T47D (cell line): ENCODE measurements around the gene NPIPB6.

Experiments used
- DNase-seq, 2 experiments: peaks; one replicate each; pipeline versions ENCODE4 v3.0.0 to v3.0.0-alpha.2; 2011 to 2012; ENCODE audit warnings: low read depth in 1 of 2, low spot score in 1 of 2
- JUND ChIP-seq: IDR thresholded peaks from 2 replicates; pipeline ENCODE4 v1.6.1; 2012; ENCODE audit warnings: low read depth
- in situ Hi-C: cut with HindIII; loops from 2 replicates; pipeline ENCODE4 v1.10.0; 2016; ENCODE audit warnings: low sequenced_read_pairs, low pct_unique_long_range_greater_than_20kb

NPIPB6 gene

GRCh38 chr16:28297784-28298510 is 65.4 kb downstream of the NPIPB6 start:
- no peak for TF ChIP-seq JUND
- in situ Hi-C loops = no loop called here
- DNase-seq = peak in 1 of 2 experiments; percentile 35

- DNase-seq = no peak
- no peak for TF ChIP-seq JUND
- in situ Hi-C loops = no loop called here
Measured at GRCh38 chr16:28297308-28297707, 66.0 kb downstream of the NPIPB6 start.

DNA sequence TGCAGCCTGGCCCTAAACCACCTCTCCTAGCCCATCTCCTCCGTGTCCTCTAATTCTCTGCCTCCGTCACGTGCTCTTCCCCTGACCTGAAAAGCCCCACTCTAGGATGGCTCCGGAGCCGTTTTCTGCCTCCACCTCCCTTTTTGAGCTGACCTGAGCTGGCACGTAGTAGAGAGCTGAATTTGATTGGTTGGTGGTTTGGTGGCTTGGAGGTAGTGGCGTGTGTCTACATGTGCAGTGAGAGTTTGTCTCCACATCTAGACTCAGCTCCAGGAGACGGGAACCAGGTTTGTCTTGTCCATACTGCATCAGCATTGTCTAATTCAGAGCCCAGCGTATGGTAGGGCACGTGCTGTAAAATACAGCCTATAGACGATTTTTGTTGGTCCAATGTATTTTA is 68.0 kb downstream of the NPIPB6 start:
- in situ Hi-C loops = no loop called here
- TF ChIP-seq JUND = no peak
- no peak for DNase-seq

- no peak for TF ChIP-seq JUND
- in situ Hi-C loops = no loop called here
- DNase-seq = no peak
Measured at GRCh38 chr16:28294201-28294600, 69.1 kb downstream of the NPIPB6 start.

- DNase-seq = no peak
- no peak for TF ChIP-seq JUND
- in situ Hi-C loops = no loop called here
Measured at GRCh38 chr16:28293601-28293960, 69.7 kb downstream of the NPIPB6 start.

DNA sequence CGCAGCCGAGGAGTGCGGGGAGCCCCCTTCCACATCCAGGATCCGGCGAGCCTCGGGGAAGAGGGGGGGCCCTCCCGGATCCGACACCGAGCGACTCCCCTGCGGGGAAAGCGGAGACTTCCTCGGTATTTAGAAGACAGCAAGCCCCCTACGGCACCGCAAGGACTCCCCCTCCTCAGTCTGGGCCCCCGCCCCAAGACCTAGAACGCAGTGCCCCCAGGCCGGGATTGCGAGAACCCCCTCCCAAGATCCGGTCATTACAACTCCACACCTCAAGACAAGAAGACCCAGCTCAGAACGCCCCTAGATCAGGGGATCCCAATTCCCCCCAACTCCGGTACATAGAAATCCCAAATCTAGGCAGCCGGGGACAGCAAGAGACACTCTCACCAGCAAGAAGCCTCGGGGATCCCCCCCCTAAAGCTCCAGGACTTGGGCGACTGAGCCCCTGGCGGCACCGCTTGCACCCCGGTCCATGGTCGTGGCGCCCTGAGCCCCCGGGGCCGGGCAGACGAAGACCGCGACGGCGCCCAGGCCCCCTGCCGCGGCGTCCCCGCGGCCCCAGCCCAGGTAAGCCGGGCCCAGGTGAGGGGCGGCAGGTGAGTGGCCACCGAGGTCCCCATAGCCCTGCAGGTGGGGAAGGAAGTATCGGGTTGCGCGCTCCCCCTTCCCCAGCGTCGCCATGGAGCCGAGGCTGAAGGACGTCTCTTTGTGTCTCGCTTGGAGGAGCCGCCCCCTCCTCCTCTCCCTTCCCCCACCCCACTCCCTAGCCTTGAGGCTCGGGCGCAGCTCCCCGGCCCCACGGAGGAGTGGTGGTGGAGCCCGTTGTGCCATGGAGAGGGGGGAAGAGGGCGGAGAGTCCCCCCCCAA is 70.3 kb downstream of the NPIPB6 start:
- DNase-seq = peak; percentile 45 to 48
- in situ Hi-C loops = no loop called here
- no peak for TF ChIP-seq JUND
